GM23248 (cell line): ENCODE results near the gene THTPA. TPM values are rescaled to one million over a fixed set of nuclear protein-coding genes. Genes with fewer than 3 reads are reported as not detected.

ENCODE experiments used
- DNase-seq: peaks from one replicate; pipeline ENCODE4 v3.0.0-alpha.2; 2015
- H2AFZ ChIP-seq: fragments of 200-600 bp; sonication (generic); 2 replicates; pipeline ENCODE4 v1.6.1; 2016; ENCODE audit warnings: antibody characterized with exemption
- H3F3A ChIP-seq: fragments of 200-600 bp; sonication (generic); 2 replicates; pipeline ENCODE4 v1.6.1; 2016; ENCODE audit warnings: mild to moderate bottlenecking, antibody characterized with exemption, mixed run types; ENCODE audit not compliant: insufficient read depth
- H3K27ac ChIP-seq: fragments of 200-600 bp; sonication (generic); 2 replicates; pipeline ENCODE4 v1.5.1; 2016; ENCODE audit warnings: mild to moderate bottlenecking
- H3K27me3 ChIP-seq: fragments of 200-600 bp; sonication (generic); replicated peaks from 2 replicates; pipeline ENCODE4 v1.6.1; 2016; ENCODE audit warnings: mild to moderate bottlenecking; ENCODE audit not compliant: insufficient read depth
- H3K36me3 ChIP-seq: fragments of 200-600 bp; sonication (generic); 2 replicates; pipeline ENCODE4 v1.6.1; 2016; ENCODE audit warnings: low read depth, mild to moderate bottlenecking
- H3K4me1 ChIP-seq: fragments of 200-600 bp; sonication (generic); 2 replicates; pipeline ENCODE4 v1.6.1; 2016; ENCODE audit warnings: mild to moderate bottlenecking; ENCODE audit not compliant: insufficient read depth
- H3K4me2 ChIP-seq: fragments of 200-600 bp; sonication (generic); one replicate; pipeline ENCODE4 v1.6.1; 2016; ENCODE audit warnings: mild to moderate bottlenecking; ENCODE audit not compliant: unreplicated experiment
- H3K4me3 ChIP-seq: fragments of 200-600 bp; sonication (generic); 2 replicates; pipeline ENCODE4 v1.5.1; 2016; ENCODE audit warnings: mild to moderate bottlenecking
- H3K79me2 ChIP-seq: fragments of 200-600 bp; sonication (generic); 2 replicates; pipeline ENCODE4 v1.6.1; 2016; ENCODE audit warnings: mild to moderate bottlenecking; ENCODE audit not compliant: insufficient read depth
- H3K9ac ChIP-seq: fragments of 200-600 bp; sonication (generic); 2 replicates; pipeline ENCODE4 v1.6.1; 2016; ENCODE audit warnings: mild to moderate bottlenecking
- H3K9me2 ChIP-seq: fragments of 200-600 bp; sonication (generic); 2 replicates; pipeline ENCODE4 v1.6.1; 2016; ENCODE audit warnings: mixed run types, mild to moderate bottlenecking, moderate library complexity; ENCODE audit not compliant: insufficient read depth
- H3K9me3 ChIP-seq: fragments of 200-600 bp; sonication (generic); one replicate; pipeline ENCODE4 v1.6.1; 2017; ENCODE audit warnings: low read depth
- H4K20me1 ChIP-seq: fragments of 200-600 bp; sonication (generic); 2 replicates; pipeline ENCODE4 v1.6.0; 2016; ENCODE audit not compliant: insufficient read depth
- EZH2 ChIP-seq: fragments of 200-600 bp; sonication (generic); IDR thresholded peaks from 2 replicates; pipeline ENCODE4 v1.6.1; 2018; ENCODE audit warnings: antibody characterized with exemption, mild to moderate bottlenecking; ENCODE audit not compliant: insufficient read depth, poor library complexity, severe bottlenecking
- EZH2phosphoT487 ChIP-seq: fragments of 200-600 bp; sonication (generic); IDR thresholded peaks from 2 replicates; pipeline ENCODE4 v1.6.1; 2018; ENCODE audit warnings: antibody characterized with exemption, moderate library complexity, mild to moderate bottlenecking, low read depth; ENCODE audit not compliant: insufficient read depth
- WGBS, 2 experiments: methylation state at CpG; one replicate each; pipeline ENCODE4 v1.1.6; 2015 to 2017; ENCODE audit warnings: low lambda C conversion rate in 2 of 2, low coverage in 1 of 2; ENCODE audit errors: missing lambda C conversion rate in 2 of 2; 5-methylcytosine and 5-hydroxymethylcytosine counted together
- in situ Hi-C: fragments of 300-500 bp; cut with MboI; formaldehyde crosslinking; loops from 2 replicates; pipeline ENCODE4 v1.15.0; 2020
- polyA plus RNA-seq: library from polyadenylated mRNA; unstranded; fragments of >200 nt; fragmentation: Nextera tagmentation; extraction: Ambion mirVana; gene quantifications from 2 replicates; pipeline ENCODE4 v1.2.1, GENCODE V29; 2016
- total RNA-seq: library from RNA; depleted of rRNA; stranded (reverse); fragments of >200 nt; shearing (Covaris generic); gene quantifications from 2 replicates; pipeline ENCODE4 v1.2.3, GENCODE V29; 2014

THTPA gene
- total and polyA plus RNA-seq, 2 experiments from 2014 or later = 10.0 to 21.0 TPM

DNA sequence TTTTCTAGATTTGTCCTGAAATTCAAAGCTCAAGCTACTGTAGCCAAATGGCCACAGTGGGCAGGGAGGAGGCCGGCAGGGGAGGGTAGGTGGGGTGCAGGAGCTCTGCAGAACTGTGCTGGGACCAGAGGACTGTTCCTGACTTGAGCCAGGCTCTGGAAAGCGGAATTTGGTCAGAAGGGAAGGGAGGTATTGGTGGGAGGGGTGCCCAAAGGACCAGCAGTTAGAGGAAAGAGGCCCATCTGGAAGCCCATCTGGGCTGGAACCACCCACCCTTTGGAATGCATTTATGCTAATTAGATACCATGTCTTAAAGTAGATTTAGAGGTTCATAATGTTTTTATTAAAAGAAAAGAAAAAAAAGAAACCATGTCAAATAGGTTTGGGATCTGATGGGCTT lies 47.0 kb downstream of the THTPA start:
- H3K79me2 ChIP-seq = no peaks in the 10 kb centered on the region
- H3K9ac ChIP-seq = no peak overlapping the region
- DNase-seq = no peak
- H3K9me3 ChIP-seq = no peaks in the 10 kb centered on the region
- no peak overlapping the region for H2AFZ ChIP-seq
- H4K20me1 ChIP-seq = no peaks in the 10 kb centered on the region
- H3K4me3 ChIP-seq = no peak overlapping the region
- H3K4me2 ChIP-seq = no peak overlapping the region
- WGBS, 2 experiments = 0 to 12% methylated on average over 2 of the region's 2 CpGs
- H3K27ac ChIP-seq = no peak overlapping the region
- in situ Hi-C loops = no loop called here
- H3K9me2 ChIP-seq = no peaks in the 10 kb centered on the region
- H3K36me3 ChIP-seq = no peaks in the 10 kb centered on the region
- no peaks in the 10 kb centered on the region for H3F3A ChIP-seq
- H3K27me3 ChIP-seq = no peaks in the 10 kb centered on the region; the same call in 1 of the 2 replicates
- H3K4me1 ChIP-seq = no peaks in the 10 kb centered on the region
- TF ChIP-seq EZH2 (no peak), EZH2phosphoT487 (no peak)

DNA sequence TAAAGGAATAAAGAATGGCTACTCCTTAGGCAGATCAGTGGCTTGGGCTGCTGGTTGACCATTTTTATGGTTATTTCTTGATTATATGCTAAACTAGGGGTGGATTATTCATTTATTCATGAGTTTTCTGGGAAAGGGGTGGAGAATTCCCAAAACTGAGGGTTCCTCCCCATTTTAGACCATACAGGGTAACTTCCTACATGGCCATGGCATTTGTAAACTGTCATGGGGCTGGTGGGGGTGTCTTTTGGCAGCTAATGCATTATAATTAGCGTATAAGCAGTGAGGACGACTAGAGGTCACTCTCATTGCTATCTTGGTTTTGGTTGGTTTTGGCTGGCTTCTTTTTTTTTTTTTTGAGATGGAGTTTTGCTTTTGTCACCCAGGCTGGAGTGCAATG lies 48.1 kb downstream of the THTPA start:
- Histone ChIP-seq H3F3A (no peaks in the 10 kb centered on the region), H3K9ac (no peak overlapping the region), H3K27me3 (no peaks in the 10 kb centered on the region; the same call in 1 of the 2 replicates), H3K27ac (no peak overlapping the region), H3K79me2 (no peaks in the 10 kb centered on the region), H3K4me1 (no peaks in the 10 kb centered on the region), H3K9me2 (no peaks in the 10 kb centered on the region), H3K36me3 (no peaks in the 10 kb centered on the region), H3K4me3 (no peak overlapping the region), H4K20me1 (no peaks in the 10 kb centered on the region), H3K4me2 (no peak overlapping the region), H2AFZ (no peak overlapping the region), H3K9me3 (no peaks in the 10 kb centered on the region)
- DNase-seq = no peak
- WGBS, 2 experiments = 58% methylated on average over 2 of the region's 2 CpGs
- TF ChIP-seq EZH2 = no peak
- TF ChIP-seq EZH2phosphoT487 = no peak
- in situ Hi-C loops = no loop called here

DNA sequence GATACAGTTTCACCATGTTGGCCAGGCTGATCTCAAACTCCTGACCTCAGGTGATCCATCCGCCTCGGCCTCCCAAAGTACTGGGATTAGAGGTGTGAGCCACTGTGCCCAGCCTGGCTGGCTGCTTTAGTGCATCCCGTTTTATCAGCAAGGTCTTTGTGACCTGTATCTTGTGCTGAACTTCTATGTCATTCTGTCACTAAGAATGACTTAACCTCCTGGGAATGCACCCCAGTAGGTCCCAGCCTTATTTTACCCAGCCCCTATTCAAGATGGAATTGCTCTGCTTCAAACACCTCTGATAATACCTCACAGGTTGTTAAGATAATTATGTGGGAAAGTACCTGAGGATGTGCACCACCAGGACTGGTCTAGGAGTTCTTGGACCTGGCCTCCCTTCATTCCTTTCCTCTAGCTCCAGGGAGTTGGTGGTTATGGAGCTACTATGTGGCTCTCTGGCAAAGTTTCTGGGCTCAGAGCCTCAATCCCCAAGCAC lies 48.7 kb downstream of the THTPA start:
- no peak for TF ChIP-seq EZH2phosphoT487
- no peak for TF ChIP-seq EZH2
- Histone ChIP-seq H3K27me3 (no peaks in the 10 kb centered on the region), H3K79me2 (no peaks in the 10 kb centered on the region), H3K36me3 (no peaks in the 10 kb centered on the region), H3F3A (no peaks in the 10 kb centered on the region), H3K4me3 (no peak overlapping the region), H3K9me3 (no peaks in the 10 kb centered on the region), H3K9ac (no peak overlapping the region), H4K20me1 (no peaks in the 10 kb centered on the region), H3K4me1 (no peaks in the 10 kb centered on the region), H2AFZ (no peak overlapping the region), H3K4me2 (no peak overlapping the region), H3K27ac (no peak overlapping the region), H3K9me2 (no peaks in the 10 kb centered on the region)
- in situ Hi-C loops = no loop called here
- WGBS, 2 experiments = 71 to 72% methylated on average over 3 of the region's 3 CpGs
- no peak for DNase-seq

DNA sequence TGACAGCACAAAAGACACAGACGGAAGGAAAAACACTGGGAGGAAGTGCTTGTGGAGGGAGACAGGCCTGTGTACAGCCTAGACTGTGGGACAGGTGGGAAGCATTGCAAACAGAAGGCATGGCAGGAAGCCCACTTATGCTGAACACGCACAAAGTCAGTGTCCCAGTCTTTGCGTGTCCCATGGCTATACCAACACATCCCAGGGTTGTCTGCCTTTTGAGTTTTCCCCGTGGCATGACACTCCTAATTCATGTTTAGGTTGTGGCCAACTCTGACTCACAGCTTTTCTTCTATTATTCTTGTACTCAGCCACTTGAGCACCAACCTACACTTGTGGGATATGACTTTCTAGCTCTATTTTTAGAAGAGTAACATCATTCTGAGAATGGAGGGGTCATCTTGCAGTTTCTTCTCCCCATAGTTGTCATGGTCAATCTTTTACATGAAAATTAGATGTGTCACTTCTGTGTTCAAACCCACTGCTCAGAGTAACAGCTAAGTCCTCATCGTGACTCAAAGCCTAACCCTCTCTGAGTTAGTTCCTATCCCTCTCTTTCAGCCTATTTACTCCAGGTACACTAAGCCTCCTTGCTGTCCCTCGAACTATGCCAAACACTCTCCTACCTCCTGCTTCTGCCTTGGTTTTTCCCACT lies 50.0 kb downstream of the THTPA start:
- Histone ChIP-seq H3K9me2 (no peaks in the 10 kb centered on the region), H3K9ac (no peak overlapping the region), H3K4me2 (no peak overlapping the region), H3K4me3 (no peak overlapping the region), H3K79me2 (no peaks in the 10 kb centered on the region), H3K9me3 (no peaks in the 10 kb centered on the region), H3K27me3 (0 out of 2 replicates have a peak, but pooled peaks cover 4% of the 10 kb centered on the region), H3F3A (no peaks in the 10 kb centered on the region), H4K20me1 (no peaks in the 10 kb centered on the region), H2AFZ (no peak overlapping the region), H3K27ac (no peak overlapping the region), H3K36me3 (no peaks in the 10 kb centered on the region), H3K4me1 (no peaks in the 10 kb centered on the region)
- 36 to 44% methylated on average over 6 of the region's 6 CpGs for WGBS, 2 experiments
- no peak for TF ChIP-seq EZH2
- TF ChIP-seq EZH2phosphoT487 = no peak
- in situ Hi-C loops = no loop called here
- DNase-seq = peak; percentile 28
